Stimulated activated CD4-positive, alpha-beta T cell treated with anti-CD3 and anti-CD28 coated beads, Interleukin-4, amount 100 ng/mL, for 4 hours (primary cell): ENCODE results near the gene ARRDC1.
"Not testable (repeated sequence)": the region's sequence is repeated elsewhere in the genome, so short reads cannot be mapped to it uniquely, and the experiment has no call there.

Source experiments
- DNase-seq, 2 experiments: peaks; one replicate each; pipeline ENCODE4 v3.0.0-alpha.2; 2020

Gene ARRDC1, protein sequence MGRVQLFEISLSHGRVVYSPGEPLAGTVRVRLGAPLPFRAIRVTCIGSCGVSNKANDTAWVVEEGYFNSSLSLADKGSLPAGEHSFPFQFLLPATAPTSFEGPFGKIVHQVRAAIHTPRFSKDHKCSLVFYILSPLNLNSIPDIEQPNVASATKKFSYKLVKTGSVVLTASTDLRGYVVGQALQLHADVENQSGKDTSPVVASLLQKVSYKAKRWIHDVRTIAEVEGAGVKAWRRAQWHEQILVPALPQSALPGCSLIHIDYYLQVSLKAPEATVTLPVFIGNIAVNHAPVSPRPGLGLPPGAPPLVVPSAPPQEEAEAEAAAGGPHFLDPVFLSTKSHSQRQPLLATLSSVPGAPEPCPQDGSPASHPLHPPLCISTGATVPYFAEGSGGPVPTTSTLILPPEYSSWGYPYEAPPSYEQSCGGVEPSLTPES

DNA sequence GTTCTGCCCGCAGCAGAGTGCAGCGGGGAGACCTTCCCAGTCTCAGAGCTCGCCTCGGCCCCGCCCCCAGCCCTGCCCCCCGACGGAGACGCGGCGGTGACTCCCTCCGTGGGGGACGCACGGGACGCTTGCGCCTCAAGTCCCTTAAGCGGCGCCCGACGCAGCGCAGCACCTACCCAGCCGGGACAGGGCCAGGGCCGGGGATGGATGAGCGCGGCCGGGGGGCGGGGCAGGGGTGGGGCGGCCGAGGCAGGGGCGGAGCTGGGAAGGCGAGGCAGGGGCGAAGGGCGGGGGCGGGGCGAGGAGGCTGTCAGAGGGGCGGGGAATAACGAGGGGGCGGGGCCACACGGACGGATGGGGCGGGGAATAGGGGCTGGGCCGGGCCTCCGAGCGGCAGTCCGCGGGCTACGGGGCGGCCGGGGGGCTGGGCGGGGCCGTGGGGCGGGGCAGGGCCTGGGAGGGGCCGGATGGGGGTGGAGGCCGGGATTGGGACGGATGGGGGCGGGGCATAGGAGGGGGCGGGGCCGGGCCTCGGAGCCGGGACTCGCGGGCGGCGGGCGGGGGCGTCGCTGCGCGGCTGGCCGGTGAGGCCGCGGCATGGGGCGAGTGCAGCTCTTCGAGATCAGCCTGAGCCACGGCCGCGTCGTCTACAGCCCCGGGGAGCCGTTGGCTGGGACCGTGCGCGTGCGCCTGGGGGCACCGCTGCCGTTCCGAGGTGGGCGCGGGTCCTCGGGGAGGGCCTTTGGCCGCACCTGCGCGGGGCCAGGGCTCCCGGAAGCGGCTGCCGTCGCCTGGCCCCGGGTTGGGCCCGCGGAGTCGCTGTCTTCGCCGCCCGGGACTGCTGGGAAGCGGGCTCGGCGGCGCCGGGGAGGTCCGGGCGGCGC, at the start of gene ARRDC1:
TSS of gene ARRDC1 (plus strand) at position 566 of the 884 bp plus-strand sequence. CDS start at position 598, 32 bp downstream.
- DNase-seq = peak; percentile 92 to 95

DNA sequence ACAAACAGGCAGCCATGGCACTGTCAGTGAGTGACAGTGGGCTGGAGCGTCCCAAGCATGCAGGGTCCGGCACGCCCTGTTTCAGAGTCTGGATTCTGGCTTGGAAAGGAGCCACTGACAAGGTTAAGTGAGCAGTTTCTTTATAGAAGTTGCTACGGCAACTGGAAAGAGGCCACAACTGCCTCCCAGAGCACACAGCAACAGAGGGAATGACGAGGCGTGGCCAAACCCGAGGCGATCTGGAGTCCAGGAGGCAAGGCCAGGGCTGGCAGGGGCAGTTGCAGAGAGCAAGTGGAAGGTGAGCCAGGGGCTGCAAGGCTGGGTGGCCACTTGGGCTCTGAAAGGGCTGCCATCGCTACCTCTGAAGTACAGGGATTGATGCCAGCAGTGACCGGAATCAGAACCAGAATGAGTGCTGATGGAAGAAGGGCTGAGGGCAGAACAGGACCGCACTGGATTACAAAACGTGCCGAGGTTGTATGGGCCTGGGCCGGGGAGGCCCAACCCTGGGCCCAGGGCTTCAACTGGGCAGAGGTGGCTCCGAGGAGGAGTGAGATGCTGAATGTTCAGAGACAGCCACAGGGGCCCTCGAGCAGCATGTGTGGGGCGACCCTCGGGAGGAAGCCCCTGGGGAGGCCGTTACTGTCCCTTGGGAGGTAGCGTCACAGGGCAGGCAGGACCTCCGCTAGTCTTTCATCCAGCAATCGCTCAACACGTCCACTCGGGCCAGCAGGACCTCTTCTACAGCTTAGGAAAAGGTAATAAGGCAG, 49.2 kb upstream of the ARRDC1 start:
- DNase-seq = no peak

DNA sequence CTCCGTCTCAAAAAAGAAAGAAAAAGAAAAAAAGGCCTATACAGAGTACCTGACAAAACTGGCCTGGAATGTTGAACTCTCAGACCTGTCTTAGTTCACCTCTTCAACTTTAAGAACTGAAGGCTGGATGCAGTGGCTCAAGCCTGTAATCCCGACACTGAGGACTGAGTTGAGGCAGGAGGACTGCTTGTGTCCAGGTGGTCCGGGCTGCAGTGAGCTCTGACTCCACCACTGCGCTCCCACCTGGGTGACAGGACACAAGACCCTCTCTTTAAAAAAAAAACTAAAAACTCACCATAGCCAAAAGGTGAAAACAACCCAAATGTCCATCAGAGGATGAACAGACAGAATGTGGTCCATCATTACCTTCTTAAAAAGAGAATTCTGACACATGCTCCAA, 47.4 kb upstream of the ARRDC1 start:
- no peak for DNase-seq

DNA sequence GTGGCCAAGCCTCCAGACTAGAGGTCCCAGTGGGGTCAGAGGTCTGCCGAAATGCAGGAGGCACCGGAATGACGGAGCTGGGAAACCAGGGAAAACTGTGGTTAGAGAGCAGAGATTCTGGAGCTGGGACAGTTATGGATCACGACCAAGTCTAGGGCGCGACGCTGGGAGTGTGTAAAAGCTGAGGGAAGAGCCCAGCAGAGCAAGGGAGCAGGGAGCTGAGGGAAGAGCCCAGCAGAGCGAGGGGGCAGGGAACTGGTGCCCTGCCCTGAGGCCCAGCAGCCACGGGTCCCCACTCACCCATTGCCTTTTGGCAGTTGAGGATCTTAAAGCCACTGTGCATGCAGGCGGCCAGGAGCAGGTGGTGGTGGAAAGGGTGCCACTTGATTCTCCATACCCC, 41.4 kb upstream of the ARRDC1 start:
- DNase-seq = no peak

DNA sequence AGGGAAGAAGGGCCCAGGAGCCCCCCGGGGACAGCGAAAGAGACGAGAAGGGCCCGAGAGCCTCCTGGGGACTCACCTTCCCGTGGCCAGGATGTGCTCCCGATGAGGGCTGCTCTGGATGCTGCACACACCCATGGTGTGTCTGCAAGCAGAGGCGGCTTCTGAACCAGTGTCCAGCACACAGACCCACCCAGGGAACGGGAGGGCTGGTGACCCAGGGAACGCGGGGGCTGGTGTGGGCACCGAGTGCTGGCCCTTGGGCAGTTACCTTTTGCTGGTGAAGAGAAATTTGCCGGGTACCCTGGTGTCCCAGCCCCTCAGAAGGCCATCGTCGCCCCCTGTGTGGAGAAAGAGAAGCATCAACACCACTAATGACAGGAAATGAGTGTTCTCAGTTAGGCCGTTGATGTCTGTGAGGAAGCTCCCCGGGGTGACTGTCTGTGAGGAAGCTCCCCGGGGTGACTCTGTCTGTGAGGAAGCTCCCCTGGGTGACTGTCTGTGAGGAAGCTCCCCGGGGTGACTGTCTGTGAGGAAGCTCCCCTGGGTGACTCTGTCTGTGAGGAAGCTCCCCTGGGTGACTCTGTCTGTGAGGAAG, 40.6 kb upstream of the ARRDC1 start:
- DNase-seq = peak in 1 of 2 experiments; percentile 13

DNA sequence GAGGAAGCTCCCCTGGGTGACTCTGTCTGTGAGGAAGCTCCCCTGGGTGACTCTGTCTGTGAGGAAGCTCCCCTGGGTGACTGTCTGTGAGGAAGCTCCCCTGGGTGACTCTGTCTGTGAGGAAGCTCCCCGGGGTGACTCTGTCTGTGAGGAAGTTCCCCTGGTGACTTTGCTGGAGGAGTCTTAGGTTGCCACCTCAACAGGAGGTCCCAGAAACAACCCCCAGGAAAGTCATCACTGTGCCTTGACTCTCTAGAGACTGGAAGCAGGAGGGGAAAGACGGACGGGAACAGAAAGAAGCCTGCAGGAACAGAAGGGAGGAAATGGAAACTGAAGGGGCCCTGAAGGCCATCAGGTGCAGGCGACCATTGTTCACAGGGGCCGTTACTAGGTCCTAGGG, 37.0 kb upstream of the ARRDC1 start:
- not testable (repeated sequence) for DNase-seq

DNA sequence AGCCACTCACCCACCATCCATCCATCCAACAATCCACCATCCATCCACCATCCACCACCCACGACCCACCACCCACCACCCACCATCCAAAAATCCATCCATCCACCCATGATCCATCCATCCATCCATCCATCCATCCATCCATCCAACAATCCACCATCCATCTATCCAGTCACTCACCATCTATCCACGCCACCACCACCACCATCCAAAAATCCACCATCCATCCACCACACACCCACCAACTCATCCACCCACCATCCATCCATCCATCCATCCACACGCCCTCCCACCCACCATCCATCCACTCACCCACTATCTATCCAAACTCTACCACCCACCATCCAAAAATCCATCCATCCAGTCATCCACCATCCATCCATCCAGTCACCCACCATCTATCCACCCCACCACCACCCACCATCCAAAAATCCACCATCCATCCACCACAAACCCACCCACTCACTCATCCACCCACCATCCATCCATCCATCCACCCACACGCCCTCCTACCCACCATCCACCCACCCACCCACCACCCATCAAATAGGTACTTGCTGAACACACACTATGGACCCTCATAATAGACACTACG, 35.8 kb upstream of the ARRDC1 start:
- no peak for DNase-seq

DNA sequence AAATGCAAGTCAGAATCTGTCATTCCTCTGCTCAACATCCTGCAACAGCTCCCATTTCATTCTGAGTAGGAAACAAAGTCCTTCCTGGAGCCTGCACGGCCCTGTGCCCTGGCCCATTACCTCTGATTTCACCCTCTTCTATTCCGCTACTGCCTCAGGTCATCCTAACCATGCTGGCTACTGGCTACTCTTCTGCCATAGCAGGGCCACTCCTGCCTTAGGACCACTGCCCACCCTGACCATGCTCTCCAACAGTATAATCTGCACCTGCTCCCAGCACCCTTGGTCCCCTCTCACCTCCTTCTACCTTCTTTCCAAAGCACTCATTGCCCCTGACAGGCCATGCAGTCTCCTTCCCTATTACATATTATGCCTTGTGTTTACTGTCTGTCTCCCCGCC, 34.9 kb upstream of the ARRDC1 start:
- no peak for DNase-seq

DNA sequence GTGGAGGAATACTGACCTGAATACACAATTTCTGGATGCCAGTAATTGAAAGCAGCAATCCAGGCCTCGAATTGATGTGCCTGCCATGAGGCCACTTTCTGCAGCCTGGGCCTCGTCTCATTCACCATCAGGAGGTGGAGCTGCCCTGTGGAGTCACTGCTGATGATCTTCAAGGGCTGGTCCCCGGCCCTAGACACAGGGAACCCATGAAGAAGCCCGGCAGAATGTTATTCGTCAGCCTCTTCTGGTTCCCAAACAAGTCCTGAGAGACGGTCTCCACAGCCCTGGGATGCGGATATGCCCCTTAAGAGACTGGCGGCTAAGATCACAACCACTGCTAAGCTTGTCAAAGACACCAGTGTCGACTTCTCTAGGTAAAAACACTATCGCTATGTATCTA, 31.3 kb upstream of the ARRDC1 start:
- DNase-seq = no peak

DNA sequence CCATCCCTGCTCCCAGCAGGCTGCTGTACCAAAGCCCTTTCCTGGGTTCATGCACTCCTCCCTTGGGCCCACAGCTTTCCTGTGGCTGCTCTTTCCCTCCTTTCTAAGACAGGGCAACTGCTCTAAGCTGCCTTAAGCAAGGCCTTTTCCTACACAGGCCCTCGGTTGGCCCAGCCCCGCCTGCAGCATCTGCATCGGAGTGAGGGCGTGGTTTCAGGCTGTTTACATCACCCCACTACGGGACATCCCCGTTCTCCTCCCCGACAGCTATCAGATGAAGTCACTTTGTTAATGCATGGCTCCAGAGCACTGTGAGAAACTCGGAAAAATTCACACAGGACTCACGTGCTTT, 30.1 kb upstream of the ARRDC1 start:
- no peak for DNase-seq

DNA sequence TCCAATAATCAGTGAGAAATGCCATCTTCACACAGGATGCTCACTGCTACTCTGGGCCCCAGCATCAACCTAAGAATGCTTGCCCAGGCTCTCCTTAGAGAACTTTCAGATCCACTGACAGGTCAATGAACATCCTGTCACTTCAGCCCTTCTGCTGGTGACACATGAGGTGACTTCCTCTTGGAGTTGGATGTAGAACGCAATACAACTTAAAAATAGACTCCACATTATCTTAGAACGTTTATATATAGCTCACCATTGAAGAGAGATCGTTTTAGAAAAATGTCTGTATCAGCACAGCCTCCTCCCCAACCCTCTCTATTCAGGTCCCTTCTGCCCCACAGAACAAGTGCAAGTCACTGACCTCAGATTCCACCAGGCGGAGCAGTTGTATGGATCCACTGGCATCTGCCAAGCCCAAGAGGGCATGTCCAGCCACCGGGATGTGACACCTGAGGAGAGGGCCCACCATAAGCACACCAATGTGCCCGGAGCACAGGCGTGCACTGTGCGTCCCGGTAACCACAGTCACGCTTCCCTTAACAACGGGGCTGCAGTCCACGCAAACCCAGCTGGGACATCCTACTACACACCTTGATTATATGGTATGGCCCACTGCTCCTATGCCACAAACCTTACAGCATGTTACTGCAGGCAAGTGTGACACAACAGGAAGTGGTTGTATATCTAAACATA, 29.6 kb upstream of the ARRDC1 start:
- DNase-seq = no peak

DNA sequence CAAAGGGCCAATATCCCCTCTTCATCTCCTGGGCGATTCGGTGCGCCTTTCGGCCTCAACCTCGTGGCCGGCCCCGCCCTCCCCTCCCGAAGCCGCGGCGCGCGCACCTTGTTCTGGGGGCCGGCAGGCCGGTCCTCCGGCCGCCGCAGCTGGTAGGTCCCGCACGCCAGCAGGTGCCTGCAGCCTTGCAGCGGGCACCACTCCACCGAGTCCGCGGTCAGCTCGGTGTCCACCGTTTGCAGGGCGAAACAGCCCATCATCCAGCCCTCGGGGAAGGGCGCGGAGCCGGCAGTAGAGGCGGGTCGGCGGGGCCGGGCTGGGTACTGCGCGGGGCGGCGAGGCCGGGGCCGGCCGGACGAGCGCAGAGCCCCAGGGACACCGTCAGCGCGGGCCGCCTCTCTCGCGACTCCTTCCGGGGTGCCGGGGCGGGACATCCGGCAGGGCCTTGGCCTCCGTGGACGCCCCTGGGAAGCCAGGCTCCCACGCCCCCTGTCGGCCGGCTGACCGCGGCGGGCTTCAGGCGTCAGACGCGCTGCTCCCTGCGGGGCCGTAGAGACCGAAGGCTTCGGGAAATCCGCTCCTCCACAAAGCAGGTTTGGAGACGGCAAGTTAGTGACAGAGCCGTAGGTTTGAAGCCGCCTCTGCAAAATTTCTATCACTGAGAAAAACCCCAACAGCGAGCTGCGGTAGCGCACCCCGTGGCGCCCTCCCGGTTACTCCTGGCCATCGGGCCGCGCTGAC, 26.8 kb upstream of the ARRDC1 start, which contains the start of gene DPH7:
TSS of gene DPH7 (minus strand) at position 408 of the 741 bp plus-strand sequence. CDS start at position 260, 148 bp downstream.
- peak; percentile 90 to 98 for DNase-seq

DNA sequence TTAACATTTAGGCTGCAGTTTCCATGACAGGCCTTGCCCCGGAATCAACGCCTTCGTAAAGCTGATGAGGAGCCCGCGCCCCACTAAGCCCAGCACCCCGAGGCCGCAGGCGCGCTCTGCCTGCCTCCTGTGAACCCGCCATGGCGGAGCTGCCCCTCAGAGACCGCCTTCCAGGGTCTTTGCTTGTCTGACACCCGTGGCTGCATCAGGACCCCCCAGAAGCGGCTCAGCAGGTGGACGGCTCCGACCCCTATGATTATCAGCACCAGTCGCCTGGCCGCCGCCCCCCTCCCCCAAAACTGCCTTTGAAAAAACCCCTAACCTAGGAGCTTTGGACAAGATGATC, 26.3 kb upstream of the ARRDC1 start:
- no peak for DNase-seq

DNA sequence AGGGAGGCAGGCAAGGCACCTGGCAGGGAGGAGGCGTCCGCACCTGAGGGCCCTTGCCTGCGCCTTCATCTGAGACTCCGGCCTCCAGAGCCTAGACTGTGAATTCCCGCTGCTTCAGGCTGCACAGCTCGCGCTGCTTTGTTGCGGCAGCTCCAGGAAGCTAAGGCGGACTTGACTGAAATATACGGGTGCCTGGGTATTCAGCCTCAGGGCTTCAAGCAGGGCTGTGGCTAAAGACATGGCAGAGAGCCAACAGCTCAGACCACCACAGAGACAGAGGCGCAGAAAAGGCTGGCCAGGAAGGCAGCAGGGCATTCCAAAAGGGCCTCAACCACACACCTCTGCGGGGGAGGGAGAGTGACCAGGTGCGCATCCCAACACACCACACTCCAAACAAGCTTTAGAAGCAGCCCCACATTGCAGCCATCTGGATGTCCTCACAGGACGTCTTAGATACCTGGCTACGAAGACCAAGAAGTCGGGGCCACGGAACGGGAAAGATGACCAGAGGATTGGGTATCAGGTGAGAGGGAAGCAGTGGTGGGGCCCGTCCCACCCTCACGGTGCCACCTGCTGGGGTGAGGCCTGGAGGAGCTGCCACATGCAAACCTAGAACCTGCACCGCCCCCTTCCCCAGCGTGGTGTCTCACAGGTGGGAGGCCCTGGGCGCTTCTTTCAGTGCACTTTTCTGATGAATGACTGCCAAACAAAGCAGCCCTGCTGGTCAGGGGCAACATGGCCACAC, 25.1 kb upstream of the ARRDC1 start:
- no peak for DNase-seq

DNA sequence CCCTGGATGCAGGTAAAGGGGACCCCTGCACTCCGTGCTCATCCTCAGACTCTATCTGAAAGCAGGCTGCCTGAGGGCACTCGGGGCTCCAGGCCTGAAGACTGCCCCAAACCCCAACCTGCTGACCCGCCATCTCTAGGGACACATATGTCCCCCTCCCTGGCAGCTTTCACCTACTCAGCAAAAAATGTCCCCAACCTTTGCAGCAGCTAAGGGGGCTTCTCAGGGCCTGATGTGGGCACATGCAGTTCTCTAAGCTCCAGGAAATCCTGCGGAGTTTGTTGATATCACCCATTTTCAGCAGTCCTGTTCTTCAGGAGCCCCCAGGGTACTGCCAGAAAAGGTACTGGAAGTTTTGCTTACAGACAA, 24.5 kb upstream of the ARRDC1 start:
- no peak for DNase-seq

DNA sequence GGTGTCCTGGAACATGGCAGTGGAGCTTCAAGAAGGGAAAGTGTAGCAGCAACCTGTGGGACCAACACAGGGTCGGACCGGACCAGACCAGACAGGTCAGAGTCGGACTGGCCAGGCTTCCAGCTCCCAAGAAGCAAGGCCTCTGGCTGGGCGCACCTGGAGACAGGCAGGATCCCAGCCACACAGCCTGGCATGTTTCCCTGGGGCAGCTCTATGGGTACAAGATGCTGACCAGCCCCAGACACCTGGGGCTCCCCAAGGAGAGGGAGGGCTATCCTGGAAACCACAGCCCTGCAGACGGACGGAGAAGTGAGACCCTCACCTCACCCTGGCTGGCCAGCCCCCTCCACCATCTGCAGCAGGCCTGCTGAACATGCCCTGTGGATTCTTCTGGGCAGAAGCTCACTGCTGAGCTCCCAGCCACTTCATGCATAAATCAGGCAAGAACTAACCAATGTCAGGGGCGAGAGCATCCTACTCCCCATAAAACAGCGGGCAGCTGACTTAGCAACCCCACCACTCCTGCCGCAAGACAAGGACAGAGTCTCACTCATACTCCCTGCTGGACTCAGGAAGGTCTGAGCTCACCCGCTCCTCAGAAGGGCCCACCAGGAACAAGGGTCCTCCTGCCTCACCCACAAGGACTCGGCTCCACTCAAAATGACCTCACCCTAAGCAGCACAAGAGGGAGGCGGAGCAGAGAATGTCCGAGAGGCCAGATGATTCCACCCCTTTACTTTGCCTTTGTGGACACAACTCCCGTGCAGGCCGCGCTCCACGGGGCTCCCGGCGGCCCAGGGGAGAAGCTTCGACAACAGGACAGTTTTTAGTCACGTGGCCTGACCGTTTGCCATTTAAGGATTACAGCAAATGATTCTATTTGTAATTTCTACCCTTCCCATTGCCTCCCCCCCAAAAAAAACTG, 23.9 kb upstream of the ARRDC1 start:
- DNase-seq = no peak

DNA sequence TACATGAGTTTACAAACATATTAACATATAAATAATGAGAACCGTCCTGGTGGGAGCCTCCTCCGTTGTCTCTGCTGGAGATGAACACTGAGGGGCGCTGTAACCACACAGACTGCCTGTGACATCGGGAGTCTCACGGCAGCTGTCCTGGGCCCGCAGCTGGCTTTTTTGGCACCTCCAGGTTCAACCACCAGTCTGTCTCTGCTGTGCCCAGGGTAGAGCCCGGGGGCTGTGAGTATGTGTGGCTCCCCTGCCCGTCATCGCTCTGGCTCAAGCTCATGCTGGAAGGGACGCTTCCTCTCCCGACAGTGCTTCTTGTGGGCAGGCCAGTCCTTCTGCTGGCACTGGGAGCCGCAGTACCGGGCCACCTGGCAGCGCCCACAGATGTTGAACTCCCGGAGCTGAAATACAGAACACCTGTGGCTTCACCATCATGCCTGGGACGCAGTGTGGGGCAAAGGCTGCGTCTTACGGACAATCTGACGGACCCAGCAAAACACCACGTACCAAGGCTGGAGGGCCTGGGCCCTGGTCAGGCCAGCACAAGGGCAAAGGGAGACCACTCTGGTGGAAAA, 23.1 kb upstream of the ARRDC1 start:
- DNase-seq = no peak

DNA sequence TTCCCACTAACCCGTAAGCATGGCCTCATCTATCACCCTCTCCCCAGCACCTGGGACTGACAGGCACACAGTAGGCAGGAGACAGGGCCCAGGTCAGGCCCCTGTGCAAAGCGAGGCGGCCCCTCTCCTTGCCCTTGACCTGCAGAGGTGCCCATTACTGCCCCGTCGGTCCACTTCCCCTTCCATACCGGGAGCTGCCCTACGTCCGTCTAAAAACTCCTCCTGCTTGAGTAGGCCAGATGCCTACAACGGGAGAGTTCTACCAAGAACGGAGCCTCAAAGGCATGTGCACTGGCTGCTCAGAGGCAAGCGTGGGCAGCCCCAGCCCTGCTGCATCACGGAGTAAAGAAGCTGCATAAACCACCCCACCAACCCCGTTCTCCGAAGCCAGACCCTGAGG, 22.1 kb upstream of the ARRDC1 start:
- DNase-seq = no peak

DNA sequence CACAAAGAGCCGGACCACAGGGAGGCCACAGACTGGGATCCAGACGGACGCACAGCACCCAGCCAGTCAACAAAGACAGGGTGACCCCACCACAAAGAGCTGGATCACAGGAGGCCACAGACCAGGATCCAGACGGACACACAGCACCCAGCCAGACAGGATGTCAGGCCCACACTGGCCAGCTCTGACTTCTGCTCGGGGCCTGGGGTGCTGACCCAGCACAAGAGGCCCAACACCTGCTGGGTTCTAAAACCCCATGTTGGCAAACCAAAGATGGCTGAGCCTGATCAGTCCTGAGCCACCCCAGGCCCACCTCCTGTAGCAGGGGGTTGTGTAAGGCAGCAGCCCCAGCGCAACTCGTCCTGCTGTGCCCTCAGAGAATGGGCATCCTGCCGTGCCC, 21.5 kb upstream of the ARRDC1 start:
- DNase-seq = no peak
